Neutrophil (primary cell): ENCODE data around the gene BABAM2.
"Not testable (repeated sequence)": the region's sequence is repeated elsewhere in the genome, so short reads cannot be mapped to it uniquely, and the experiment has no call there.

ENCODE experiments used
- H3K27ac ChIP-seq: fragments of 200-600 bp; sonication (generic); 2 replicates; pipeline ENCODE4 v1.5.1; 2016; ENCODE audit warnings: mild to moderate bottlenecking, moderate library complexity
- H3K27me3 ChIP-seq: fragments of 200-600 bp; sonication (generic); 2 replicates; pipeline ENCODE4 v1.6.0; 2016; ENCODE audit warnings: mild to moderate bottlenecking
- H3K36me3 ChIP-seq: fragments of 200-600 bp; sonication (generic); 2 replicates; pipeline ENCODE4 v1.5.1; 2017
- H3K4me1 ChIP-seq, 2 experiments: fragments of 200-600 bp in 1 of 2; sonication (generic) in 1 of 2; 1 replicate in 1 of 2; 2 replicates in 1 of 2; pipeline versions ENCODE4 v1.5.1 to v1.6.1; 2013 to 2016; ENCODE audit warnings: low read depth in 1 of 2, low read length in 1 of 2, mild to moderate bottlenecking in 1 of 2, moderate library complexity in 1 of 2; ENCODE audit not compliant: control insufficient read depth in 1 of 2, insufficient read depth in 1 of 2
- H3K4me3 ChIP-seq, 2 experiments: fragments of 200-600 bp in 1 of 2; sonication (generic) in 1 of 2; 1 replicate in 1 of 2; 2 replicates in 1 of 2; pipeline ENCODE4 v1.5.1; 2013 to 2016; ENCODE audit warnings: low read depth in 1 of 2, low read length in 1 of 2, mild to moderate bottlenecking in 1 of 2, moderate library complexity in 1 of 2
- H3K9me3 ChIP-seq: fragments of 200-600 bp; sonication (generic); 2 replicates; pipeline ENCODE4 v1.5.1; 2016
- CTCF ChIP-seq: fragments of 200-600 bp; sonication (generic); IDR thresholded peaks from 2 replicates; pipeline ENCODE4 v1.5.1; 2016; ENCODE audit warnings: antibody characterized with exemption

The BABAM2 gene

GRCh38 chr2:28370354-28370753 lies 479.8 kb downstream of the BABAM2 start:
- Histone ChIP-seq H3K4me3 (no peak overlapping the region), H3K36me3 (no peaks in the 10 kb centered on the region), H3K4me1 (peaks cover 18 to 22% of the 10 kb centered on the region in 2 experiments), H3K9me3 (no peaks in the 10 kb centered on the region), H3K27ac (no peak overlapping the region), H3K27me3 (peaks cover 28% of the 10 kb centered on the region)
- TF ChIP-seq CTCF, result no peak

DNA sequence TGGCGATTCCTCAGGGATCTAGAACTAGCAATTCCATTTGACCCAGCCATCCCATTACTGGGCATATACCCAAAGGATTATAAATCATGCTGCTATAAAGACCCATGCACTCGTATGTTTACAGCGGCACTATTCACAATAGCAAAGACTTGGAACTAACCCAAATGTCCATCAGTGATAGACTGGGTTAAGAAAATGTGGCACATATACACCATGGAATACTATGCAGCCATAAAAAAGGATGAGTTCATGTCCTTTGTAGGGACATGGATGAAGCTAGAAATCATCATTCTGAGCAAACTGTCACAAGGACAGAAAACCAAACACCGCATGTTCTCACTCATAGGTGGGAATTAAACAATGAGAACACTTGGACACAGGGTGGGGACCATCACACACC lies 481.2 kb downstream of the BABAM2 start:
- Histone ChIP-seq H3K4me1 (peaks cover 8 to 12% of the 10 kb centered on the region in 2 experiments), H3K27me3 (peaks cover 28% of the 10 kb centered on the region)
- H3K36me3 ChIP-seq, H3K4me3 ChIP-seq, H3K27ac ChIP-seq, H3K9me3 ChIP-seq: not testable (repeated sequence)

GRCh38 chr2:28373854-28374253 lies 483.3 kb downstream of the BABAM2 start:
- peaks cover 28% of the 10 kb centered on the region for H3K27me3 ChIP-seq
- no peaks in the 10 kb centered on the region for H3K36me3 ChIP-seq
- H3K9me3 ChIP-seq, result no peaks in the 10 kb centered on the region
- H3K27ac ChIP-seq, result no peak overlapping the region
- peaks cover 14 to 17% of the 10 kb centered on the region in 2 experiments for H3K4me1 ChIP-seq
- H3K4me3 ChIP-seq, result no peak overlapping the region
- no peak for TF ChIP-seq CTCF

DNA sequence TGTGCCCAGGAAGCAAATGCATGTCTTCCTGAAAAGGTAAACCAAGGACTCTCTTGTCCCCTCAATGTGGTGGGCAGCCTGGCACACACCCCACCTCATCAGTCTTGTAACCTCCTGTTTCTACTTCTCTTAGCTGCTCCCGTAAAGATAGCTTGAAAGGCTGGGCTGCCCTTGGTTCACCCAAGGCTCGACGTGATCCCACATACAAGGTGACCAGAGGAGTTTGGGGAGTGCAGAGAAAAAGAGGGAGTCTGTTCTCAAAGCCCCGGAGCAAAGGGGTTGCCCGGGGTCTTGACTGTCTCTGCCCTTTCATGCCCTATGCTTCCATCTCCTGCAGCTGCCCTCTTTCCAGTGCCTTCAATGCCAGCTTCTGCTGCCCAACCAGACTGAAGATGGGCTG lies 483.8 kb downstream of the BABAM2 start:
- H3K4me3 ChIP-seq, result no peak overlapping the region
- H3K9me3 ChIP-seq, result no peaks in the 10 kb centered on the region
- peaks cover 19% of the 10 kb centered on the region in 2 experiments for H3K4me1 ChIP-seq
- TF ChIP-seq CTCF, result no peak
- H3K36me3 ChIP-seq, result no peaks in the 10 kb centered on the region
- H3K27ac ChIP-seq, result no peak overlapping the region
- peaks cover 28% of the 10 kb centered on the region for H3K27me3 ChIP-seq

- H3K36me3 ChIP-seq, result no peaks in the 10 kb centered on the region
- no peaks in the 10 kb centered on the region for H3K9me3 ChIP-seq
- H3K4me1 ChIP-seq, result peaks cover 26 to 28% of the 10 kb centered on the region in 2 experiments
- H3K27ac ChIP-seq, result no peak overlapping the region
- no peak overlapping the region for H3K4me3 ChIP-seq
- TF ChIP-seq CTCF, result no peak
- H3K27me3 ChIP-seq, result peaks cover 28% of the 10 kb centered on the region
Observed at GRCh38 chr2:28375236-28375635, 484.7 kb downstream of the BABAM2 start.

DNA sequence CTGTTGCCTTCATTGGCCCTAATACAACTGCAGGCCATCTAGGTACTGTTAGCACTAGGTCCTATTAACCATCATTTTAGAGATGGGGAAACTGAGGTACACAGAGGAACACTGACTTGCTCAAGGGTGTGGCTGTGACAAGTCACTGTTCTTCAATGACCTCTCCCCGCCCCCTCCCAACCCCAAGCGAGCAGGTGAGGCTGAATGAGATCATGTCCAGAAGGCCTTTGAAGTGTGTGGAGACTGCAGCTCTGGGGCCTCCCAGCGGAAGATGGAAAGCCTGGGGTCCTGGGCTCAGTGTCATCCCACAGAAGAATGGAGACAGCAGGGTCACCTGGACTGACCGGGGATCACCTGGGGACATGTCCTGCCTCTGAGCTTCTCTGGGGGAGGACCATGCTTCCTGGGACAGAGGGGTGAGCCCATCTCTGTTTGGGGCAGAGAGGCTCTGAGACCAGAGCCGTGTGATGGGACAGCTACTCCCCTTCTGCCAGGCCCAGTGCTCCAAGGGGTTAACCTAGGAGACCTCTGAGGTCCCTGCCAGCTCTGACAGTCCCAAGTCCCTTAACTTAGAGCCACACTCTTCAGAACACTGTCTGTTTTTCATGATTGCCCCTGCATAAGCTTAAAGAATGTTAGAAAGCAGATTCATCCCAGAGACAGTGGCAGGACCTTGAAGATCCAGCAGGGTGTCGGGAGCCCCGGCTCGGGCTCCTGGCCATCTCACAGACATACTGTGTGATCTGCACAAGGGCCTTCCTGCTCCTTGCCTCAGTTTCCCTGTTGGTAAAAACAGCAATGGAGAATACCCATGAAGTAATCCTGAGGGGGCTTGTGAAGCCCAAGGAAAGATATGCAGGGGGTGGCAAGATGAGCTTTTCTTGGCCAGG lies 485.5 kb downstream of the BABAM2 start:
- H3K27me3 ChIP-seq, result peaks cover 28% of the 10 kb centered on the region
- no peak overlapping the region for H3K27ac ChIP-seq
- H3K9me3 ChIP-seq, result no peaks in the 10 kb centered on the region
- no peak for TF ChIP-seq CTCF
- H3K4me3 ChIP-seq, result no peak overlapping the region
- no peaks in the 10 kb centered on the region for H3K36me3 ChIP-seq
- peaks cover 33 to 35% of the 10 kb centered on the region in 2 experiments for H3K4me1 ChIP-seq
